Adrenal gland (tissue), 5 donors: ENCODE results near the gene SHC1.

ENCODE experiments used
- CTCF ChIP-seq, 6 experiments: fragments of 450-650 bp in 4 of 6; fragments of 200-600 bp in 2 of 6; sonication (generic) in 1 of 6; IDR thresholded peaks; 1 replicate in 5 of 6; 2 replicates in 1 of 6; pipeline versions ENCODE4 v1.5.1 to v1.8.0; 2016 to 2021; ENCODE audit warnings: antibody characterized with exemption in 6 of 6, mild to moderate bottlenecking in 2 of 6, moderate library complexity in 1 of 6
- POLR2A ChIP-seq, 2 donors: fragments of 450-650 bp; IDR thresholded peaks; one replicate each; pipeline ENCODE4 v1.6.1; 2017; ENCODE audit warnings: antibody characterized with exemption in 2 of 2, mild to moderate bottlenecking in 2 of 2, moderate library complexity in 1 of 2
- donor health status: DM: no; HTN: no; CAD: no.

GRCh38 chr1:154972213-154972516, 1.6 kb upstream of the SHC1 start:
- TF ChIP-seq CTCF (IDR thresholded peaks at IDR 0.05) = no peak
- no peak for TF ChIP-seq POLR2A (IDR thresholded peaks at IDR 0.05)
